Kasumi-1 (cell line): ENCODE measurements around the gene TSHB.
"Not testable (repeated sequence)": the region's sequence is repeated elsewhere in the genome, so short reads cannot be mapped to it uniquely, and the experiment has no call there.

Experiments
- DNase-seq, 2 experiments: peaks; one replicate each; lab custom pipeline; 2025; lab: John Stamatoyannopoulos, UW

TSHB gene

GRCh38 chr1:115029526-115029925 lies at the start of gene TSHB:
Gene TSHB, plus strand, starts transcription at chr1:115029826. Its CDS starts 3,537 bp downstream, at chr1:115033363.
- no peak for DNase-seq

GRCh38 chr1:114982251-114982650 lies 47.4 kb upstream of the TSHB start:
- no peak for DNase-seq

- no peak for DNase-seq
Measured at GRCh38 chr1:114986286-114986685, 43.3 kb upstream of the TSHB start.

DNA sequence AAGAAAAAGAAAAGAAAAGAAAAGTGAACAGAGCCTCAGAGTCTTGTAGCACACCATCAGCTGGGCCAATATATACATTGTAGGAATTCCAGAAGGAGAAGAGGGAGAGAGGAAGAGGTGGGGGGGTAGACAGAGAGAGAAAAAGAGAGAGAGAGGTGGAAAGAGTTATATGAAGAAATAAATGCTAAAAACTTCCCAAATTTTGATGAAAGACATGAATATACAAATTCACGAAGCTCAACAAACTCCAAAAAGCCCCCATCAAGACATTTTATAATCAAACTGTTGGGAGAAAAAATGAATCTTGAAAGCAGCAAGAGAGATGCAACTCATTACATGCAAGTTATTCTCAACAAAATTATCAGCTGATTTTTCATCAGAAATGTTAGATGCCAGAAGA lies 41.5 kb upstream of the TSHB start:
- DNase-seq, result no peak

DNA sequence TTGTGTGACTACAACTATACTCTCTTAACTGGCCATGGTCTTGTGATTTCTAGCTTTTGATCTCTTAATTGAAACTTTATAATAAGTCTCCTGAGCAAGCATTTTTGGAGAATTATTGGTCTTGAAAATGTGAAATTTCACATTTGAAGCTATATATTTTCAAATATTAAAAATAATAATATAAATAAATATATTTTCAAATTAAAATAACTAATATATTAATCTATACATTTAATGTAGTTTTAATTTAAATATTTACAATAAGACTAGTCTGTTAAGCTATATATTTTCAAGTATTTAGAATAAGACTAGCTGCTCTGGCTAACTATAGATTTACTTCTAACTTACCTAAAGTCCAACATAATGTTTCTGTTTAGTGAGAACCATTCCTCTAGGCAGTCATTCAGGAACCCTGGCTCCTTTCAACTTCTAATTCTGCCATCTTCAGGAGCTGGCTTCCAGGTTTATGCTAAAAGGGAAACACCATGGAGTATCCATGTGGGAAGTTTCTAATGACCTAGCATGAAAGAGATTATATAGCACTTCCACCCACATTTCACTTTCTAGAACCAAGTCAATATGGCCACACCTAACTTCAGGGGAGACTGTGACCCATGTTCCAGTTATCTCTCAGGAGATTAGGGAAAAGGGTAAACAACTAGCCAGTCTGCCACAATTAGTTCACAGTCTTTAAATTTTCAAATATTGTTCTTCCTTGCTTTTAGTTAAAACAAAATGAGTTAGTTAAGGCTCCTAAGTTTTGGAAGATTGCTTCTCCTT lies 31.9 kb upstream of the TSHB start:
- no peak for DNase-seq

- no peak for DNase-seq
Measured at GRCh38 chr1:115006191-115006590, 23.4 kb upstream of the TSHB start.

DNA sequence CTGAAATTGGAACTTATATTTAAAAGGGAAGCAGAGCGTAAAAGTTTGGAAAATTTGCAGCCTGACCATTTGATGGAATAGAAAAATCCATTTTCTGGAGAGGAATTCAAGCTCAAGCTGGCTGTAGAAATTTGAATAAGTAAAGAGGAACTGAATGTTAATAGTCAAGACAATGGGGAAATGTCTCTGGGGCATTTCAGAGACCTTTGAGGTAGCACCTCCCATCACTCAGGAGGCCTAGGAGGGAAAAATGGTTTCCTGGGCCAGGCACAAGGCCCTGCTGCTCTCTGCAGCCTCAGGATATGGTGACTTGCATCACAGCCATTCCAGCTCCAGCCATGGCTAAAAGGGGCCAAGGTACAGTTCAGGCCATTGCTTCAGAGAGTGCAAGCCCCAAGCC lies 17.6 kb upstream of the TSHB start:
- DNase-seq, result no peak

GRCh38 chr1:115012434-115012833 lies 17.2 kb upstream of the TSHB start:
- no peak for DNase-seq

DNA sequence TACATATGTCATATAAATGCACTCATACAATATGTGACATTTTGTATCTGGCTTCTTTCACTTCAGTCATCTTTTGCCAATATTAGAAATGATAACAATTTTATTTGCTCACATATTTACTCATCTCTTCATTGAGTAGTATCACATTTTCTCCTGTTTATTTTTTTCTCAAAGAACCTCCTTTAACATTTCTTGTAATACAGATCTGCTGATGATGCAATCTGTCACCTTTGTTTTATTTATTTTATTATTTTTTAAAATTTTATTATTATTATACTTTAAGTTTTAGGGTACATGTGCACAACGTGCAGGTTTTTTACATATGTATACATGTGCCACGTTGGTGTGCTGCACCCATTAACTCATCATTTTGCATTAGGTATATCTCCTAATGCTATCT lies 15.8 kb upstream of the TSHB start:
- no peak for DNase-seq

GRCh38 chr1:115019549-115019948 lies 10.1 kb upstream of the TSHB start:
- not testable (repeated sequence) for DNase-seq

DNA sequence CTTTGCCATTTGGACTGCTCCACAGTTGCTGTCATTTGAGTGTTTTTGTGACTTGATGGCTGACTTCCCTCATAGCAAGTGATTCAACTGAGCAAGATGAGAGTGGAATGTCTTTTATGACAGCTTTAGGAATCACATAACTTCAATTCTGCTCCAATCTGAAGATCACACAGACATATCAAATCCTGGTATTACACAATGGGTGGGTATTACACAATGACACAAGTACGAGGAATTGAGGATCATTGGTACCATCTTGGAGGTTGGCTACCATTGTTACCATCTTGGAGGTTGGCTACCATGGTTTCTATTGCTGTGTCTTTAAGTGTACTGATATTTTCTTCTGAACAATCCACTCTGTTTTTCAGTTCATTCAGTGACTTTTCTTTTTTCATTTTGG lies 8.5 kb upstream of the TSHB start:
- no peak for DNase-seq

DNA sequence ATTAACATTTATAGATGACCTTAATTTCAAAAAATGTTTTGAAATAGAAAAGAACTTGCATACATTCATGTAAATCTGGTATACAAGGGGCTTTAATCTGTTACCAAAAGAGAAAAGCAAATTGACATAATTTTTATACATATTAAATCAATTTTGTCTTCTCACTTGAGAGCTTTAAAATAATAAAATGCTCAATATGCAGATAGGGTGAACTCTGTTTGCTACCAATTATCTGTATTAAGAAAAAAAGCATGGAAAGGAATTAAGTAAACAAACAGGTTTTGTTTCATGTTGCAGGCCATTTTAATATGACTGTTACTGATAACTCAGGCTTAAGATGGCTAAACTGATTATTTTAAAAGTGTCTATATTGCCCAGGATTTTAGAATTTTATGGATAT lies 6.0 kb upstream of the TSHB start:
- DNase-seq, result no peak

DNA sequence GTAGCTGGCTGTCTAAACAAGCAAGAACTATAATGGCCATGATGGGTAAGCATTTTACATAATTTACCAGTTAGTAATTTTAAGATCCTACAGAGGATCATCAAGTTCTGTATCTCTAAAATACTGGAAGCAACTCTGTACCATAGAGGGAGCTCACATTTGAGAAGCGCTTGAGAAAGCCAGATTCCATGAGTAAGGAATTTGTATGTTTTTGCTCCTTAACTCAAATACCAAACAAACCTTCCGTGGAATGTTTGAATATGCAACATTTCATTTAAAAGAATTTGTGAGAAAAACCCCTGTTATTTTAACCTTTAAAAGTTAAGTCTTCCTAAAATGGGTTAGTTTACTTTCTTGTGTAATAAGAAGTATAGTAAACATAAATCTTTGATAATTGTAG lies 2.0 kb downstream of the TSHB start:
- no peak for DNase-seq

DNA sequence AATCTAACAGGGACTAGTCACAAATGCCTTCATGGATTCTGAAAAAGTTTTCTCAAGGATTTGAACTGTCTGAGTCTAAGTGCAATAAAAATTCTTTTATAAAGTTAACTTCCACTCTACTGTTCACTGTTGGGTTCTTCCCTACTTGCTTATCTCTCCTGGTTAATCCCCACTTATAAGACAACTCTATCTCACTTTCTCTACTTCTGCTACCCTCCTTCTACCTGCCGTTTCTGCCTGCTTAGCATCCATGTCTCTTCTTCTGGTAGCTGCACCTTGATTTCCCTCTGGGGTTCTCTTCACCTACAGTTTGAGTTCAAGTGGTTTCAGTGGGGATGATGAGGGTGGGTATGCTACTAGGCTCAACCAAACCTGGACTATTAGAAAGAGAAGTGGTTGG lies 6.0 kb downstream of the TSHB start:
- DNase-seq, result no peak

GRCh38 chr1:115036814-115037507 lies 7.3 kb downstream of the TSHB start:
- DNase-seq, result no peak

- no peak for DNase-seq
Measured at GRCh38 chr1:115040501-115040900, 10.9 kb downstream of the TSHB start.

GRCh38 chr1:115041654-115042053 lies 12.0 kb downstream of the TSHB start:
- no peak for DNase-seq

DNA sequence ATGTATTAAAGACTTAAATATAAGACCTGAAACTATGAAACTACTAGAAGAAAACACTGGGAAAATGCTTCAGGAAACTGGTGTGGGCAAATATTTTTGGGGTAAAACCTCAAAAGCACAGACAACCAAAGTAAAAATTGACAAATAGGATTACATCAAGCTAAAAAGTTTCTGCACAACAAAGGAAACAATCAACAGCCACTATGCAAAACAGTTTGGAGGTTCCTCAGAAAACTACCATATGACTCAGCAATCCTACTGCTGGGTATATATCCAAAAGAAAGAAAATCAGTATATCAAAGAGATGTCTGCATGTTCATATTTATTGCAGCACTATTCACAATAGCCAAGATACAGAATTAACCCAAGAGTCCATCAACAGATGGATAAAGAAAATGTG lies 17.1 kb downstream of the TSHB start:
- no peak for DNase-seq

DNA sequence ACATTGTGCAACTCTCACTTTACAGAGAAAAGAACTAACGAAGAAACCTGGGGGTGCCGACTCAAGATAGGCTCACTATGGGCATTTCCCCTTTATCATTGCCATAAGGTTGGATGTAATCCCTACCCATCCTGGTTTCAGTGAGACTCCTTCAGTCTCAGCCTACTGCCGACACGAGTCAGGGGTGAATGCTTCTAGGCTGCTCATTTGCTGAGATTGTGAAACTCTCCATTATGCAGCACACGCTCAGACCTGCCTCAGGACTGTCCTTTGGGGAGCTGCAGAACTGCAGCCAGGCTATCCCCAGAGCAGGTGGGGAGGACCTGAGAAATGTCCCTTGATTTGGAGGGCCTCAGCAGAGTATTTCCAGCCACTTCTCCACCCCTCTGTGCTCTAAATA lies 22.2 kb downstream of the TSHB start:
- DNase-seq, result no peak

DNA sequence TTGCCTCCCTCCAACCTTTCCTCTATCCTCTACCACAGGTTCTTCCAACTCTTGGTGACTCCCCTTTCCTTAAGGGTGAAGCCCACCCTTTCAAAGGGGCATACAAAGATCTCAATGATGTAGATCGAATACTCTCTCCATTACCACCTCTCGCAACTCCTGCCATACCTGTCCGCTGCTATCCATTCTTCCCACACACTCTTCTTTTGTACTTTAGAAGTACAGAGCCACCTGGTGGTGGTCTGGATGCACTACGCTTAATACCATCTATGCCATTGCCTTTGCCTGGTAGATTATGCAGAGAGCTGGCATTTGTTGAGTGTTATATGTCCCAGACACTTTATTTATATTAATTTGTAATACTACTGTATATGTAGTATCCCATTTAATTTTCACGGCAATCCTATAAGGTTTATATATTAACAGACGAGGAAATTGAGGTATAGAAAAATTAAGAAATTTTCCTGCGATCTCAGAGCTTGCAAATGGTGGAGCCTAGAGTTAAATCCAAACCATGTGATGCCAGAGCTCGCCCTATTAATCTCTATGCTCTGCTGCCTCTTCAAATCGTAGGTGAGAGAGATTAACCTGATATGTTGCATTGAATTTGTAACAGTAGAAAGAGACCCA lies 22.9 kb downstream of the TSHB start:
- peak; percentile 52 to 72 for DNase-seq

DNA sequence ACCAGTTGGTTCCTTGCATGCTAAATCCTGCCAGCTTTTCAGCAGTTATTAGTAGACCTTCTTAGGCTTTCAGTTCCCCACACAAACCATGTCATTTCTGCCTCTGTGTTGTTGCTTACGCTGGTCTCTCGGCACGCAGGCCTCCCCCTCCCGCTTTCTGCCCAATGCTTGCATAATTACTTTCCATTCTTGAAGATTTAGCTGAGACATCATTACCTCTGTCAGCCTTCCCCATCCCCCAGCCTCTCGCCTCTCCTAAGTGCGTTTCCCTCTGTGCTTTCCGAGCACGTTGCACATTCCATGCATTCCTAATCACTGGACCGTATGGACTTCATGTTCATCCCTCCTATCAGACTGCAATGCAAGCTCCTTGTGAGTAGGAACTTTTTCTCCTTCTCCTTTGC lies 26.8 kb downstream of the TSHB start:
- DNase-seq, result no peak

GRCh38 chr1:115057661-115058254 lies 28.1 kb downstream of the TSHB start:
- DNase-seq, result no peak

GRCh38 chr1:115059316-115059715 lies 29.7 kb downstream of the TSHB start:
- DNase-seq, result no peak
